Measurements from ENCODE around the gene SLC25A12.

SLC25A12 gene

DNA sequence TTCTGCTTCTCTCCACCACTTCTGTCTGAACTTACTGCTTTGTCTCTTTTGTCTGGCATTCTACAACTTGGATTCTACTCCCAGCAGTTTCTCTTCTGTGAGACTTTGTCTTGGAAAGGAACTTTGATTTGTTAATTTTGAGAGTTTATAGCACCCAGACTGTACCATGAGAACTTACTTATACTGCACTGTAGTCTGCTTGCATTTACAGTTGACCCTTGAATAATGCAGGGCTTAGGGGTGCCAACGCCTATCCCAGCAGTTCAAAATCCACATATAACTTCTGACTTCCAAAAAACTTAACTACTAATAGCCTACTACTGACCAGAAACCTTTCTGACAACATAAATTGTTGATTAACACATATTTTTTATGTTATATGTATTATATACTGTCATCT lies 151.3 kb downstream of the SLC25A12 start:
- DNase-seq (ENCODE audit: low read depth) = no peak
- H3K4me3 ChIP-seq (ENCODE audit: low read depth, low read length) = no peak overlapping the region
- TF ChIP-seq, protein P1, sequence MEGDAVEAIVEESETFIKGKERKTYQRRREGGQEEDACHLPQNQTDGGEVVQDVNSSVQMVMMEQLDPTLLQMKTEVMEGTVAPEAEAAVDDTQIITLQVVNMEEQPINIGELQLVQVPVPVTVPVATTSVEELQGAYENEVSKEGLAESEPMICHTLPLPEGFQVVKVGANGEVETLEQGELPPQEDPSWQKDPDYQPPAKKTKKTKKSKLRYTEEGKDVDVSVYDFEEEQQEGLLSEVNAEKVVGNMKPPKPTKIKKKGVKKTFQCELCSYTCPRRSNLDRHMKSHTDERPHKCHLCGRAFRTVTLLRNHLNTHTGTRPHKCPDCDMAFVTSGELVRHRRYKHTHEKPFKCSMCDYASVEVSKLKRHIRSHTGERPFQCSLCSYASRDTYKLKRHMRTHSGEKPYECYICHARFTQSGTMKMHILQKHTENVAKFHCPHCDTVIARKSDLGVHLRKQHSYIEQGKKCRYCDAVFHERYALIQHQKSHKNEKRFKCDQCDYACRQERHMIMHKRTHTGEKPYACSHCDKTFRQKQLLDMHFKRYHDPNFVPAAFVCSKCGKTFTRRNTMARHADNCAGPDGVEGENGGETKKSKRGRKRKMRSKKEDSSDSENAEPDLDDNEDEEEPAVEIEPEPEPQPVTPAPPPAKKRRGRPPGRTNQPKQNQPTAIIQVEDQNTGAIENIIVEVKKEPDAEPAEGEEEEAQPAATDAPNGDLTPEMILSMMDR (IDR thresholded peaks at IDR 0.05; ENCODE audit: insufficient read depth, low read depth, low read length, missing control alignments) = no peak

DNA sequence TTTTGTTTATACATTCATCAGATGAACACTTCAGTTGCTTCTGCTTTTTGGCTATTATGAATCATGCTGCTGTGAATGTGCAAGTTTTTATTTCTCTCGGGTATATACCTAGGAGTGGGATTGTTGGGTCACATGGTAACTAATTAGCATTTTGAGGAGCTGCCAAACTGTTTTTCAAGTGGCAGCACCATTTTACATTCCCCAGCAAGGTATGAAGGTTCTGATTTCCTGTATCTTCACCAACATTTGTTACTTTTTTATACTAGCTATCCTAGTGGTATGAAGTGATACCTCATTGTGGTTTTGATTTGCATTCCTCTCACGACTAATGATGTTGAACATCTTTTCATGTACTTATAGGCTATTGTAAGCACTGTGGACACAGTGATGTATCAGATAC lies 152.9 kb downstream of the SLC25A12 start:
- TF ChIP-seq, protein P1 (IDR thresholded peaks at IDR 0.05; ENCODE audit: insufficient read depth, low read depth, low read length, missing control alignments) = no peak
- DNase-seq (ENCODE audit: low read depth) = peak; percentile 37
- no peak overlapping the region for H3K4me3 ChIP-seq (ENCODE audit: low read depth, low read length)

DNA sequence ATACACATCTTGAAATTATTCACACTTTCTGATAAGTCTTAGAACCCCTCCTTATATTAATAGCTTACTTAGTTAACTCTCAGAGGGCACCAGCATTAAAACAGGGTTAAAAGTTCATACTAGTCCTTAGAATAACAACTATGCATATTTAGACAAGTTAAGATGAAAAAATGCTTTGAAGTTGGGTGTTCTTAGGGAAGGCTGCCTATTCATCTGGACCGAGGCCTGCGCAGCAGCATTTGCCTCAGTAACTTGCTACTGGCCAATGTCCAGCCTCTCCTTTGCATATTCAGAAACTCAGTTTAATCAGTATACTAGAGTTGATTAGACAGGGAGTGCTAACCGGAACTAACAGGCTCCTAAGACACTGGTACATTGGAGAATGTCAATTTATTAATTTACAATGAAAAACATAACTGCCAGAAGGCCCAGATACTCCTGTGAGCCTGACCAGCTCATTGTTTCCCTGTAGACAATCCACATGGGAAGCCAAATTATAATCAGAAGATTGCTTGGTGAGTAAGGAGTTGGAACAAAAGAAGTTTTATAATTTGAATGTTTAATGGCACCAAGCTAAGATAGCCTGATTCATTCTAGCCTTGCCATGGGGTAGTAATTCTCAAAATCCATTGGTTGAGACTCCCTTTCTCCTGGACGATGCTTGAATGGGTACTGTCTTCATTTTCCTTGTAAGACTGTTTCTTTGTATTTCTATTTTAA lies 157.9 kb downstream of the SLC25A12 start:
- TF ChIP-seq, protein P1 (IDR thresholded peaks at IDR 0.05; ENCODE audit: insufficient read depth, low read depth, low read length, missing control alignments) = no peak
- DNase-seq (ENCODE audit: low read depth) = no peak
- H3K4me3 ChIP-seq (ENCODE audit: low read depth, low read length) = no peak overlapping the region
